Sigmoid colon (tissue), 4 donors: Measurements from ENCODE around the gene AKR1E2.

Experiments used
- EP300 ChIP-seq, 4 donors: sonication (generic); formaldehyde crosslinking; IDR thresholded peaks; one replicate each; pipeline ENCODE4 v1.6.1; 2017; ENCODE audit warnings: antibody characterized with exemption in 4 of 4
- POLR2A ChIP-seq, 2 donors: fragments of 450-650 bp; IDR thresholded peaks; one replicate each; pipeline ENCODE4 v1.6.1; 2016; ENCODE audit warnings: antibody characterized with exemption in 2 of 2, mild to moderate bottlenecking in 2 of 2, moderate library complexity in 2 of 2
- POLR2AphosphoS5 ChIP-seq, 4 donors: sonication (generic); formaldehyde crosslinking; IDR thresholded peaks; one replicate each; pipeline ENCODE4 v1.6.1; 2017; ENCODE audit warnings: antibody characterized with exemption in 4 of 4

GRCh38 chr10:4802711-4803487 is 23.1 kb upstream of the AKR1E2 start:
- TF ChIP-seq POLR2AphosphoS5 (IDR thresholded peaks at IDR 0.05) (no peak), POLR2A (IDR thresholded peaks at IDR 0.05) (no peak), EP300 (IDR thresholded peaks at IDR 0.05) (no peak)
